GM12878 (cell line): ENCODE measurements around the gene COQ10B. TPM values are rescaled to one million over a fixed set of nuclear protein-coding genes. Genes with fewer than 3 reads are reported as not detected.

Experiments used
- ATAC-seq: fragments of 200-7000 bp; cut with Tn5 transposase; 3 replicates; pipeline ENCODE4 v1.9.1; 2020; ENCODE audit warnings: mild to moderate bottlenecking, moderate library complexity
- BruUV-seq: library from RNA; stranded (reverse); fragments of 400-500 nt; replicated peaks from 2 replicates; lab custom pipeline; 2021; lab: Mats Ljungman, UMichigan
- CTCF ChIA-PET: fragments of 300-600 bp; sonication (Branson Sonifier 250); formaldehyde crosslinking; extraction: SDS; loops from one replicate; lab custom pipeline; 2021; ENCODE audit warnings: inconsistent platforms; lab: Yijun Ruan, JAX
- POLR2A ChIA-PET: fragments of 350-600 bp; formaldehyde crosslinking; extraction: SDS; loops from one replicate; lab custom pipeline; 2021; ENCODE audit warnings: inconsistent platforms; lab: Charles Lee
- RAD21 ChIA-PET: fragments of 300-600 bp; sonication (Branson Sonifier 250); formaldehyde crosslinking; loops from one replicate; lab custom pipeline; 2023; ENCODE audit warnings: antibody characterized with exemption; ENCODE audit not compliant: unreplicated experiment; lab: Charles Lee
- SMC1A ChIA-PET: fragments of 300-600 bp; sonication (Branson Sonifier 250); formaldehyde crosslinking; loops from one replicate; lab custom pipeline; 2023; ENCODE audit not compliant: unreplicated experiment, uncharacterized antibody; lab: Charles Lee
- DNase-seq: peaks from one replicate; pipeline ENCODE4 v3.0.0-alpha.2; 2011; ENCODE audit warnings: low read depth, low spot score
- FAIRE-seq: peaks from 3 replicates; lab custom pipeline; 2011; peaks lifted over from hg19 to GRCh38; lab: Jason Lieb, UNC
- H2AFZ ChIP-seq: 2 replicates; pipeline ENCODE4 v1.6.0; 2011; ENCODE audit warnings: low read depth, low read length, control low read depth; ENCODE audit not compliant: control insufficient read depth
- H3K27ac ChIP-seq: 2 replicates; pipeline ENCODE4 v1.5.1; 2011; ENCODE audit warnings: control low read depth; ENCODE audit not compliant: control insufficient read depth, insufficient read depth
- H3K27me3 ChIP-seq, 2 experiments: replicated peaks in 1 of 2; 2 replicates each; pipeline versions ENCODE4 v1.6.0 to v1.6.1; 2011; ENCODE audit warnings: low read length in 1 of 2; ENCODE audit not compliant: control insufficient read depth in 2 of 2, insufficient read depth in 2 of 2
- H3K36me3 ChIP-seq, 2 experiments: 2 replicates each; pipeline ENCODE4 v1.5.1; 2011; ENCODE audit warnings: low read length in 1 of 2; ENCODE audit not compliant: control insufficient read depth in 2 of 2, insufficient read depth in 2 of 2
- H3K4me1 ChIP-seq: 2 replicates; pipeline ENCODE4 v1.6.1; 2011; ENCODE audit warnings: mild to moderate bottlenecking, low read length, moderate library complexity, mixed read lengths; ENCODE audit not compliant: control insufficient read depth, insufficient read depth
- H3K4me2 ChIP-seq: 2 replicates; pipeline ENCODE4 v1.6.0; 2011; ENCODE audit warnings: control low read depth; ENCODE audit not compliant: control insufficient read depth, insufficient read depth
- H3K4me3 ChIP-seq: fragments of 200-600 bp; sonication (generic); 2 replicates; pipeline ENCODE4 v1.5.1; 2016
- H3K79me2 ChIP-seq: 2 replicates; pipeline ENCODE4 v1.6.0; 2011; ENCODE audit warnings: low read length; ENCODE audit not compliant: control insufficient read depth, insufficient read depth
- H3K9ac ChIP-seq: 2 replicates; pipeline ENCODE4 v1.8.0; 2011; ENCODE audit warnings: low read length, control low read depth, mixed read lengths; ENCODE audit not compliant: control insufficient read depth, insufficient read depth
- H3K9me3 ChIP-seq: replicated peaks from 3 replicates; pipeline ENCODE4 v1.5.1; 2011; ENCODE audit warnings: mild to moderate bottlenecking, low read length; ENCODE audit not compliant: control insufficient read depth, insufficient read depth
- H4K20me1 ChIP-seq: 2 replicates; pipeline ENCODE4 v1.6.0; 2011; ENCODE audit not compliant: control insufficient read depth, insufficient read depth
- CBX3 ChIP-seq: fragments of 200-600 bp; sonication (generic); IDR thresholded peaks from 2 replicates; pipeline ENCODE4 v1.6.1; 2016; ENCODE audit warnings: low read depth, borderline replicate concordance
- CREB1 ChIP-seq: IDR thresholded peaks from 2 replicates; pipeline ENCODE4 v1.6.1; 2012; ENCODE audit warnings: low read depth, mild to moderate bottlenecking, inconsistent platforms
- CREM ChIP-seq: IDR thresholded peaks from 2 replicates; pipeline ENCODE4 v1.6.1; 2014; ENCODE audit warnings: antibody characterized with exemption, low read depth
- EZH2 ChIP-seq: IDR thresholded peaks from 2 replicates; pipeline ENCODE4 v1.6.1; 2012; ENCODE audit warnings: low read depth, mild to moderate bottlenecking, control low read depth, inconsistent platforms, low read length, borderline replicate concordance; ENCODE audit not compliant: control insufficient read depth
- IKZF1 ChIP-seq: fragments of 450-650 bp; conservative IDR thresholded peaks from 2 replicates; pipeline ENCODE4 v1.6.1; 2017; ENCODE audit warnings: antibody characterized with exemption, mild to moderate bottlenecking
- JUND ChIP-seq: IDR thresholded peaks from 2 replicates; pipeline ENCODE4 v1.6.1; 2012; ENCODE audit warnings: low read depth, mild to moderate bottlenecking, low read length, improper control_type of control experiment, moderate library complexity
- NR2C2 ChIP-seq: IDR thresholded peaks from 2 replicates; pipeline ENCODE4 v1.6.1; 2011; ENCODE audit warnings: borderline replicate concordance, low read depth; ENCODE audit not compliant: control insufficient read depth, insufficient read length
- RBBP5 ChIP-seq: fragments of 200-600 bp; sonication (generic); conservative IDR thresholded peaks from 2 replicates; pipeline ENCODE4 v1.6.1; 2016
- RELA ChIP-seq: fragments of 450-650 bp; IDR thresholded peaks from 2 replicates; pipeline ENCODE4 v1.8.0; 2014; ENCODE audit warnings: borderline replicate concordance; ENCODE audit not compliant: partially characterized antibody
- TBL1XR1 ChIP-seq: IDR thresholded peaks from 2 replicates; pipeline ENCODE4 v1.6.1; 2012; ENCODE audit warnings: low read depth, low read length, improper control_type of control experiment
- WRNIP1 ChIP-seq: IDR thresholded peaks from 2 replicates; pipeline ENCODE4 v1.6.1; 2011; ENCODE audit warnings: low read depth, low read length, improper control_type of control experiment, borderline replicate concordance
- ZBED1 ChIP-seq: IDR thresholded peaks from 2 replicates; pipeline ENCODE4 v1.6.1; 2016; ENCODE audit warnings: borderline replicate concordance
- ZNF217 ChIP-seq: fragments of 450-650 bp; IDR thresholded peaks from 2 replicates; pipeline ENCODE4 v1.6.1; 2017; ENCODE audit warnings: antibody characterized with exemption, mild to moderate bottlenecking
- WGBS: methylation state at CpG from one replicate; pipeline ENCODE4 v1.1.6; 2016; ENCODE audit warnings: low lambda C conversion rate; ENCODE audit not compliant: insufficient replicate concordance, insufficient coverage; ENCODE audit errors: missing lambda C conversion rate; 5-methylcytosine and 5-hydroxymethylcytosine counted together
- in situ Hi-C: fragments of 300-500 bp; cut with MboI; formaldehyde crosslinking; loops from 9 replicates; pipeline ENCODE4 v1.14.3; 2018; ENCODE audit warnings: mixed read lengths
- intact Hi-C: fragments of 100-400 bp; cut with micrococcal nuclease; formaldehyde crosslinking; loops from one replicate; pipeline ENCODE4 v1.14.2; 2022; ENCODE audit not compliant: unreplicated experiment
- polyA plus RNA-seq, 11 experiments: library from polyadenylated mRNA; depleted of rRNA in 4 of 11; unstranded in 6 of 11; stranded (reverse) in 5 of 11; fragments of >200 nt; fragmentation: Nextera tagmentation in 4 of 11; fragmentation: Illumina TruSeq in 1 of 11; extraction: Ambion mirVana in 4 of 11; extraction: Trizol in 1 of 11; gene quantifications; 1 replicate in 1 of 11; 2 replicates in 10 of 11; pipeline versions ENCODE4 v1.2.1 to v1.2.3, GENCODE V29; 2011 to 2016; ENCODE audit warnings: inconsistent platforms in 2 of 11, missing spikeins in 2 of 11, low read depth in 1 of 11
- total RNA-seq, 4 experiments: library from RNA; depleted of rRNA in 3 of 4; stranded (reverse); fragments of >200 nt in 3 of 4; fragmentation: Illumina TruSeq in 1 of 4; extraction: Trizol in 1 of 4; gene quantifications; 2 replicates each; pipeline versions ENCODE4 v1.2.1 to v1.2.3, GENCODE V29; 2013 to 2021
- TF ChIP-seq, protein P1 (sequence below): fragments of 450-650 bp; IDR thresholded peaks from 2 replicates; pipeline ENCODE4 v1.6.1; 2017; ENCODE audit warnings: mild to moderate bottlenecking
- TF ChIP-seq, protein P2 (sequence below): IDR thresholded peaks from 2 replicates; pipeline ENCODE4 v1.6.1; 2012; ENCODE audit warnings: low read depth, low read length, improper control_type of control experiment

COQ10B gene
- total and polyA plus RNA-seq, 10 of the 15 experiments (the other 5 are each of a cell fraction or from before 2014, with no cell fraction given), result 3.6 to 23.2 (median 13.2) TPM

DNA sequence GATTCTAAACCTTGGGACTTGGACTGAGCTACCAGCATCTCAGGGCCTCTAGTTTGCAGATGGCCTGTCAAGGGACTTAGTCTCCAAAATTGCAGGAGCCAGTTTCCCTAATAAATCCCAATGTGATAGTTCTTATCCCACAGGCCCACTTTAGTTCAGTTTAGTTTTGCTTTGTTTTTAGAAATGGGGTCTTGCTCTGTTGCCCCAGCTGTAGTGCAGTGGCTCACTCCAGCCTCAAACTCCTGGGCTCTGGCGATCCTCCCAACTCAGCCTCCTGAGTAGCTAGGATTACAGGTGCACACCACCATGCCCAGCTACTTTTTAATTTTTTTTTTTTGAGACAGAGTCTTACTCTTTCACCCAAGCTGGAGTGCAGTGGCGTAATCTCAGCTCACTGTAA lies 16.0 kb upstream of the COQ10B start:
- Histone ChIP-seq H3K4me2 (no peak overlapping the region), H3K9me3 (no peaks in the 10 kb centered on the region), H2AFZ (no peak overlapping the region), H3K36me3 (no peaks in the 10 kb centered on the region), H3K9ac (no peak overlapping the region), H3K4me1 (peaks cover 4% of the 10 kb centered on the region; the same call in 1 of the 2 replicates), H4K20me1 (no peaks in the 10 kb centered on the region), H3K27me3 (no peaks in the 10 kb centered on the region), H3K4me3 (no peak overlapping the region), H3K79me2 (peaks cover 36% of the 10 kb centered on the region), H3K27ac (no peak overlapping the region)
- DNase-seq, result no peak
- 94% methylated on average over 2 of the region's 2 CpGs for WGBS
- no peak for ATAC-seq
- BruUV-seq, result no TSS peak
- FAIRE-seq, result no peak
- ChIA-PET RAD21 (interaction anchor here (5.7 kb wide), 1 partner anchor 15 kb away, joined by 38 read pairs; the partner anchor contains the start of gene COQ10B), SMC1A (interaction anchor here (0.6 to 4.6 kb wide), 3 partner anchors 13 to 69 kb away, joined by 3 to 32 read pairs (median 3); partner anchors contain the start of gene COQ10B)
- intact Hi-C loops, result no loop called here
- in situ Hi-C loops, result no loop called here
- no peak for TF ChIP-seq JUND
- TF ChIP-seq CREB1, result no peak
- TF ChIP-seq IKZF1, result no peak
- TF ChIP-seq ZNF217, result no peak
- no peak for TF ChIP-seq TBL1XR1
- no peak for TF ChIP-seq CREM
- TF ChIP-seq WRNIP1, result no peak
- TF ChIP-seq, protein P1, sequence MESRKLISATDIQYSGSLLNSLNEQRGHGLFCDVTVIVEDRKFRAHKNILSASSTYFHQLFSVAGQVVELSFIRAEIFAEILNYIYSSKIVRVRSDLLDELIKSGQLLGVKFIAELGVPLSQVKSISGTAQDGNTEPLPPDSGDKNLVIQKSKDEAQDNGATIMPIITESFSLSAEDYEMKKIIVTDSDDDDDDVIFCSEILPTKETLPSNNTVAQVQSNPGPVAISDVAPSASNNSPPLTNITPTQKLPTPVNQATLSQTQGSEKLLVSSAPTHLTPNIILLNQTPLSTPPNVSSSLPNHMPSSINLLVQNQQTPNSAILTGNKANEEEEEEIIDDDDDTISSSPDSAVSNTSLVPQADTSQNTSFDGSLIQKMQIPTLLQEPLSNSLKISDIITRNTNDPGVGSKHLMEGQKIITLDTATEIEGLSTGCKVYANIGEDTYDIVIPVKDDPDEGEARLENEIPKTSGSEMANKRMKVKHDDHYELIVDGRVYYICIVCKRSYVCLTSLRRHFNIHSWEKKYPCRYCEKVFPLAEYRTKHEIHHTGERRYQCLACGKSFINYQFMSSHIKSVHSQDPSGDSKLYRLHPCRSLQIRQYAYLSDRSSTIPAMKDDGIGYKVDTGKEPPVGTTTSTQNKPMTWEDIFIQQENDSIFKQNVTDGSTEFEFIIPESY, result no peak
- TF ChIP-seq CBX3, result no peak
- no peak for TF ChIP-seq EZH2
- no peak for TF ChIP-seq ZBED1
- TF ChIP-seq NR2C2, result no peak
- no peak for TF ChIP-seq RBBP5
- TF ChIP-seq, protein P2, sequence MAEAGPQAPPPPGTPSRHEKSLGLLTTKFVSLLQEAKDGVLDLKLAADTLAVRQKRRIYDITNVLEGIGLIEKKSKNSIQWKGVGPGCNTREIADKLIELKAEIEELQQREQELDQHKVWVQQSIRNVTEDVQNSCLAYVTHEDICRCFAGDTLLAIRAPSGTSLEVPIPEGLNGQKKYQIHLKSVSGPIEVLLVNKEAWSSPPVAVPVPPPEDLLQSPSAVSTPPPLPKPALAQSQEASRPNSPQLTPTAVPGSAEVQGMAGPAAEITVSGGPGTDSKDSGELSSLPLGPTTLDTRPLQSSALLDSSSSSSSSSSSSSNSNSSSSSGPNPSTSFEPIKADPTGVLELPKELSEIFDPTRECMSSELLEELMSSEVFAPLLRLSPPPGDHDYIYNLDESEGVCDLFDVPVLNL, result no peak
- TF ChIP-seq RELA, result no peak
- TF ChIP-seq, all 136 proteins: peak for 0
- CTCF ChIA-PET, result interaction anchor here (0.7 kb wide), 1 partner anchor 16 kb away, joined by 3 read pairs; no protein-coding TSS in a partner anchor
- POLR2A ChIA-PET, result interaction anchor here (0.5 to 4.4 kb wide), 4 partner anchors 14 to 149 kb away, joined by 3 to 63 read pairs (median 3); partner anchors contain the start of genes COQ10B, HSPD1 and HSPE1
